HT1080 (cell line): Measurements from ENCODE around the gene CBX4. TPM values are rescaled to one million over a fixed set of nuclear protein-coding genes. Genes with fewer than 3 reads are reported as not detected.
A peak's percentile ranks its signal among the peaks of the same experiment; 100 is the strongest.
"Not testable (repeated sequence)": the region's sequence is repeated elsewhere in the genome, so short reads cannot be mapped to it uniquely, and the experiment has no call there.

Experiments used
- DNase-seq: peaks from one replicate; pipeline ENCODE4 v3.0.0-alpha.2; 2015; ENCODE audit warnings: low read depth
- total RNA-seq: library from RNA; depleted of rRNA; stranded (reverse); fragments of >200 nt; shearing (Covaris generic); gene quantifications from 2 replicates; pipeline ENCODE4 v1.2.3, GENCODE V29; 2014

CBX4 gene
- total RNA-seq, 1 experiment from 2014 or later = 33.0 TPM

- DNase-seq = no peak
These were observed 22.4 kb upstream of the CBX4 start for GRCh38 chr17:79861413-79862216.

- no peak for DNase-seq
These were observed 20.7 kb upstream of the CBX4 start for GRCh38 chr17:79859676-79860615.

DNA sequence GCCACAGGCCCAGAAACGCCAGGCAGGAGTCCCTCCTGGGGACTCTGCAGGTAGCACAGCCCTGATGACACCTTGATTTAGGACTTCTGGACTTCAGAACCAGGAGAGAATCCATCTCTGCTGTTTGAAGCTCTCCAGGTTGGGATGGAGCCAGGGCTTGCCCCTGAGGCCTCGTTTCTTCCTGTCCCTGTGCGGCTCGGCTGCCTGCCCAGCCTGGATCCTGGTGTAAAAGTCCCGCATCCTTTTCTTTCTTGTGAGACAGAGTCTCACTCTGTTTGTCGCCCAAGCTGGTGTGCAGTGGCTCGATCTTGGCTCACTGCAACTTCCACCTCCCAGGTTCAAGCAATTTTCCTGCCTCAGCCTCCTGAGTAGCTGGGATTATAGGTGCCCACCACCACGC is 17.9 kb upstream of the CBX4 start:
- DNase-seq = no peak

- DNase-seq = no peak
These were observed 16.3 kb upstream of the CBX4 start for GRCh38 chr17:79855331-79856124.

- DNase-seq = no peak
These were observed 15.1 kb upstream of the CBX4 start for GRCh38 chr17:79854080-79855060.

DNA sequence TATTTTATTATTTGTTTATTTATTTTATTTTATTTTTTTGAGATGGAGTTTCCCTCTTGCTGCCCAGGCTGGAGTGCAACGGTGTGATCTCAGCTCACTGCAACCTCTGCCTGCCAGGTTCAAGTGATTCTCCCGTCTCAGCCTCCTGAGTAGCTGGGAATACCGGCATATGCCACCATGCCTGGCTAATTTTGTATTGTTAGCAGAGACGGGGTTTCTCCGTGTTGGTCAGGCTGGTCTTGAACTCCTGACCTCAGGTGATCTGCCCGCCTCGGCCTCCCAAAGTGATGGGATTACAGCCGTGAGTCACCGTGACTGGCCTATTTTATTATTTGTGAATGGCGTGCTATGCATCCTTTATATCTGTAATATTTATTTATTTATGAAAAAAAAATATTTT is 13.9 kb upstream of the CBX4 start:
- DNase-seq = not testable (repeated sequence)

DNA sequence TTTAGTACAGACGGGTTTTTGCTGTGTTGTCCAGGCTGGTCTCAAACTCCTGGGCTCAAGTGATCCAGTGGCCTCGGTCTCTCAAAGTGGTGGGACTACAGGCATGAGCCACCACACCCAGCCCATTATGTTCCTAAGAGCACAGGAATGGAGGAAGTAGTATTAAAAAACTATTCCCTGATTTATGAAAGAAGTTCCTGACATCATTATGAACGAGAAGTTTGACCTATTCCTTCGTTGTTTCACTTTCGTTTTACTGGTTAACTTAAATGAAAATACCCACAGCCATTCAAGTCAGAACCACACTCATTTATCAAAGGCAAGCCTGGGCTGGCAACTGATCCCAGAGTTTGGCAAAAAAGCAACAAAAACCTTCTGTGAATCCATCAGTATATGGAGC is 13.5 kb upstream of the CBX4 start:
- no peak for DNase-seq

DNA sequence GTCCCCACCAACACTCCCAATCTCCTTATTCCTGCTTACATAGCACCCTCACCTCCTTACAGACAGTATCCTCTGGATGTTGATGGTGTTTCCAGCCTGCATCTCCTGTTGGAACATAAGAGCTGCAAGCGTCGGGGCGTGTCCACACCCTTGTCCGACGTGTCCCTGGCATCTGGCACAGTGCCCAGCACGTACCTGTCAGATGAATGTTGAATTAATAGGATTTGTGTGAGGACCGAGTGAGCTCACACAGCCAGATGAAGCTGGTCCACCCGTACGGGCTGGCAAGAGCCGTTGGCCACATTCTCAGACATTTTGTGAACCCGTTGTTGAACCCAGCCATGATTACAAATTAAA is 12.2 kb upstream of the CBX4 start:
- DNase-seq = no peak

DNA sequence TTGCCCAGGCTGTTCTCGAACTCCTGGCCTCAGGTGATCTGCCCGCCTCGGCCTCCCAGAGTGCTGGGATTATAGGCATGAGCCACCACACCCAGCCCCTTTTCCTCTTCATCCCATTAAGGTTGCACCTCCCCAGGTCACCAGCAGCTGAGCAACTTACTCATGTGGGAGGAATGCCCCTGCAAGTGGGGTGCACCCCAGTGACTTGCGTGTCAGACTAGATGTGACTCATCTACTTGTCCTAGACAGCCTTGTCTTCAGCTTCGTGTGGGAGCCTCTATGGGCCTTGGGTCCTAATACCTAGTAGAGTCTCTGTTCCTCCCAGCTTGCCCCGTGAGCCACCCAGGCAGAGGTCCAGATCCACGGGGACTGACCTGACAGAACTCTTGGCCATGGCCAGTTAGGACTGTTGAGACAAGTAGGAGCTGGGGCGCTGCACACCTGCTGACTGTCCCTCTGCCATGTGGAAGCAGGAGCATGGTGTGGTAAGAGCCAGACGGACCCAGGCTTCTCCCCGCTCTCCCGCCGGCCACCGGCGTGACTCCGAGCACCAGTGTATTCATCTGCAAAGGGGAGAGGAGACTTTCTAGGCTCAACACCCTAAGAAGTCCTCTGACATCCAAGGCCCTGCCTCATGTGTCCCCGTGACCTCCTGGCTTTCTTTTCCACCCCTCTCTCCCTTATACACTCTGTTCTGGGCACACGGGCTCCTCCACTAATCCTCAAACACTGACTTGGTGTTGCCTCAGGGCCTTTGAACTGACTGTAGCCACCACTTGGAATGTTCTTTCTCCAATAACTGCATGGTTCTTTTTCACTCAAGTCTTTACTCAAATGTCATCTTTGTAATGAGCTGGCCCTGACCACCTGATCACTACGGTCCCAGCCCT is 11.6 kb upstream of the CBX4 start:
- DNase-seq = peak; percentile 85

GRCh38 chr17:79849953-79850352 is 10.7 kb upstream of the CBX4 start:
- no peak for DNase-seq

GRCh38 chr17:79848370-79848766 is 9.1 kb upstream of the CBX4 start:
- no peak for DNase-seq

- no peak for DNase-seq
These were observed 8.6 kb upstream of the CBX4 start for GRCh38 chr17:79847698-79848369.

DNA sequence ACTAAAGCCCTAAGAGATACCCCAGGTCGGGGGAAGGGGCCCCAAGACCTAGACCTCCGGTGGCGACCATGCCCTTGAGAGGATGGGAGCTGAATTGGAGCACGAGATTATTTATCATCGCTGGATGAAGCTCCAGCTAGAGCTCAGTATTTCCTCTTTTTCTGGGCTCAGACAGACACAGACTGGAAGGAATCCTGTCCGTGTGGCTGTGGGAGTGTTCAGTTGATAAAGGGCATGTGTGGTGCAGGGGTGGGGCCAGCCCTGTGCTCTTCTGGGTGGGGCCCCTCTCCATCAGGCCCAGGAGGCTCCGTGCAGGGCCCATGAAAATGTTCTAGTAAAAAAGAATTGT is 6.3 kb upstream of the CBX4 start:
- DNase-seq = no peak

GRCh38 chr17:79844869-79845600 is 5.8 kb upstream of the CBX4 start:
- DNase-seq = no peak

GRCh38 chr17:79843816-79844800 is 4.9 kb upstream of the CBX4 start:
- no peak for DNase-seq

- DNase-seq = no peak
These were observed 4.2 kb upstream of the CBX4 start for GRCh38 chr17:79843474-79843815.
